ENCODE results near the gene ZNF784.

The ZNF784 gene

DNA sequence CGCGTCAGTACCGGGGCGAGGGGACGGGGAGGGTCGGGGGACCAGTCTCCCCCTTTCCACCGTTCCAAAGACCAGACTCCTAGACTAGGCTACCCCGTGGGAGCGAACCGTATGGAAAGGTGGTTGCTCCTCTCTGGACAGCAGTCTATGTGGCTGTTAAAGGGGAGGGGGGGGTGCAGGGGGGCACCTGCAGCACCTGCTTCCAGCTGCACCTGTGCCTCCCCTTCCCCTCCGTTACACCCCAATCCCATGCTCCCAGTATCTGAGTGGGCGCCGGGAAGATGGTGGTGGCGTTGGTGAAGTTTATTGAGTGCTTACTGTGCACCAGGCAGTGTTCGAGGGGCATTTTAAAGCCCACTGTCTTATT lies 23.7 kb downstream of the ZNF784 start:
- ATAC-seq (ENCODE audit: low read depth) (no peak), DNase-seq (ENCODE audit: low spot score) (no peak)
- TF ChIP-seq, protein P1, sequence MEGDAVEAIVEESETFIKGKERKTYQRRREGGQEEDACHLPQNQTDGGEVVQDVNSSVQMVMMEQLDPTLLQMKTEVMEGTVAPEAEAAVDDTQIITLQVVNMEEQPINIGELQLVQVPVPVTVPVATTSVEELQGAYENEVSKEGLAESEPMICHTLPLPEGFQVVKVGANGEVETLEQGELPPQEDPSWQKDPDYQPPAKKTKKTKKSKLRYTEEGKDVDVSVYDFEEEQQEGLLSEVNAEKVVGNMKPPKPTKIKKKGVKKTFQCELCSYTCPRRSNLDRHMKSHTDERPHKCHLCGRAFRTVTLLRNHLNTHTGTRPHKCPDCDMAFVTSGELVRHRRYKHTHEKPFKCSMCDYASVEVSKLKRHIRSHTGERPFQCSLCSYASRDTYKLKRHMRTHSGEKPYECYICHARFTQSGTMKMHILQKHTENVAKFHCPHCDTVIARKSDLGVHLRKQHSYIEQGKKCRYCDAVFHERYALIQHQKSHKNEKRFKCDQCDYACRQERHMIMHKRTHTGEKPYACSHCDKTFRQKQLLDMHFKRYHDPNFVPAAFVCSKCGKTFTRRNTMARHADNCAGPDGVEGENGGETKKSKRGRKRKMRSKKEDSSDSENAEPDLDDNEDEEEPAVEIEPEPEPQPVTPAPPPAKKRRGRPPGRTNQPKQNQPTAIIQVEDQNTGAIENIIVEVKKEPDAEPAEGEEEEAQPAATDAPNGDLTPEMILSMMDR (IDR thresholded peaks at IDR 0.05; ENCODE audit: poor library complexity, severe bottlenecking) = no peak
- Histone ChIP-seq H3K4me3 (ENCODE audit: severe bottlenecking) (peak overlapping the region; percentile 67), H3K9me3 (ENCODE audit: severe bottlenecking) (no peaks in the 10 kb centered on the region), H3K27me3 (ENCODE audit: insufficient read depth, poor library complexity, severe bottlenecking) (no peaks in the 10 kb centered on the region), H3K4me1 (ENCODE audit: insufficient read depth, poor library complexity, severe bottlenecking) (peaks cover 9% of the 10 kb centered on the region), H3K27ac (ENCODE audit: poor library complexity, severe bottlenecking) (peak overlapping the region; percentile 83), H3K36me3 (ENCODE audit: low read depth) (peaks cover 15% of the 10 kb centered on the region)

DNA sequence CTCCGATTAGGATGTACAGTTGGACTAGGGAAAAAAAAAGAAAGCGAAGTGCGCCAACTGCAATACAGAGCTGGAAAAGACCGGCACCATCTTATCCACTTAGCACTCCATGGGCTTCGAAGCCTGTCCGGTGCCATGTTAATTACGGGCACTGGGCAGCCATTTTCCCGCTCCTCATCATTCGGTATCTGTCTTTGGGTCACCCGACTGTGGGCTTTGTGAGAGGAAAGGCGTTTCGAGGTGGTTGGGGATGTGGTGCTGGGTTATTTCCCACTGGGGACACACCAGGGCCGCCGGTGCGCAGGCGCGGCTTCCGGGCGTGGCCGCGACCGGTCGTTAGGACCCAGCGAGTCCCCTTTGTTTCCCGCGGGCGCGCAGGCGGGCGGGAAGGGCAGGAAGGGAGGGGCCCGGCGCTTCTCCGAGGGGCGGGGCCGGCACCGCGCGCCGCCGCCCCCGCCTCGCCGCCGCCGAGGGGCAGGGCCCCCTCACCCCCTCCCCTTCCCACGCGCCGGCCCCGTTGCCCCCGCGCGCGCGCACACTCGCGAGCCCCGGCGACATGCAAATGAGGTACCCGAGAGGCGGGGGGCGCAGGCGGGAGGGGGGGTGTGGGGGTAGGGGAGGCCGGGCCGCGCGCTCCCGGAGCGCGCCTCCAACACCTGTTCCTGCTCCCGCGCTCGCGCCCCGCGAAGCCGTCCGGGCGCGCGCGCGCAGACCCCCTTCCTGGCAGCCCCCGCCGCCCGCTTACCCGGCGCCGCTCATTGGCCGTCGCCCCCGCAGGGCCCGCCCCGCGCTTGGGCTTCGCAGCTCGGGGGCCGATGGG lies 24.3 kb downstream of the ZNF784 start, which contains the start of gene ZNF524:
TSS of gene ZNF524 (plus strand) at position 447 of the 820 bp plus-strand sequence. CDS start 1,825 bp downstream, outside the sequence.
- ATAC-seq (ENCODE audit: low read depth) = peak; percentile 59
- no peaks in the 10 kb centered on the region for H3K9me3 ChIP-seq (ENCODE audit: severe bottlenecking)
- peak within 1 kb of the TSS; percentile 67 for H3K4me3 ChIP-seq (ENCODE audit: severe bottlenecking)
- H3K27ac ChIP-seq (ENCODE audit: poor library complexity, severe bottlenecking) = peak within 1 kb of the TSS; percentile 83
- peaks cover 21% of the 10 kb centered on the region for H3K36me3 ChIP-seq (ENCODE audit: low read depth)
- DNase-seq (ENCODE audit: low spot score) = no peak
- no peaks in the 10 kb centered on the region for H3K27me3 ChIP-seq (ENCODE audit: insufficient read depth, poor library complexity, severe bottlenecking)
- TF ChIP-seq, protein P1 (IDR thresholded peaks at IDR 0.05; ENCODE audit: poor library complexity, severe bottlenecking) = no peak
- peaks cover 9% of the 10 kb centered on the region for H3K4me1 ChIP-seq (ENCODE audit: insufficient read depth, poor library complexity, severe bottlenecking)

DNA sequence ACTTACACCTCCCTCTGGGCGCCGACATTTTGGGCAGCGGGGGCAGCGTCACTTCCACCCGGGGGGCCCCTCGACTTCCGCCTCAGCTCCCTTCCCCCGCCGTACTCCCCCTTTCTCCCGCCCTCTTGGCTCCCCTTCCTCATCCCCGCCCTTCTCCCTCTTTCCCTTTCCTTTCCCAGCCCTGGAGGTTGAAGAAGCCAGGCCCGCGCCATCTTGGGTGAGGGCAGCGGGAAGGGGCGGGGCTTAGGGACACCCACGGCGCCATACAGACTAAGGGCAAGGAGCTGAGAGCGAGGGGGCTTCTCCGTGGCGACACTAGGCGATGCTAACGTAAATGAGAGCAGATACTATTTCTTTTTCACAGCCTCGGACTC lies 24.9 kb downstream of the ZNF784 start, which contains the start of gene FIZ1:
TSS of gene FIZ1 (minus strand) at position 50 of the 374 bp plus-strand sequence. CDS start 1,652 bp downstream, outside the sequence.
- TF ChIP-seq, protein P1 (IDR thresholded peaks at IDR 0.05; ENCODE audit: poor library complexity, severe bottlenecking) = no peak
- Histone ChIP-seq H3K27ac (ENCODE audit: poor library complexity, severe bottlenecking) (peak within 1 kb of the TSS; percentile 83), H3K27me3 (ENCODE audit: insufficient read depth, poor library complexity, severe bottlenecking) (no peaks in the 10 kb centered on the region), H3K9me3 (ENCODE audit: severe bottlenecking) (no peaks in the 10 kb centered on the region), H3K4me1 (ENCODE audit: insufficient read depth, poor library complexity, severe bottlenecking) (peaks cover 9% of the 10 kb centered on the region), H3K4me3 (ENCODE audit: severe bottlenecking) (peak within 1 kb of the TSS; percentile 67), H3K36me3 (ENCODE audit: low read depth) (peaks cover 24% of the 10 kb centered on the region)
- DNase-seq (ENCODE audit: low spot score) (peak; percentile 95), ATAC-seq (ENCODE audit: low read depth) (peak; percentile 80)

DNA sequence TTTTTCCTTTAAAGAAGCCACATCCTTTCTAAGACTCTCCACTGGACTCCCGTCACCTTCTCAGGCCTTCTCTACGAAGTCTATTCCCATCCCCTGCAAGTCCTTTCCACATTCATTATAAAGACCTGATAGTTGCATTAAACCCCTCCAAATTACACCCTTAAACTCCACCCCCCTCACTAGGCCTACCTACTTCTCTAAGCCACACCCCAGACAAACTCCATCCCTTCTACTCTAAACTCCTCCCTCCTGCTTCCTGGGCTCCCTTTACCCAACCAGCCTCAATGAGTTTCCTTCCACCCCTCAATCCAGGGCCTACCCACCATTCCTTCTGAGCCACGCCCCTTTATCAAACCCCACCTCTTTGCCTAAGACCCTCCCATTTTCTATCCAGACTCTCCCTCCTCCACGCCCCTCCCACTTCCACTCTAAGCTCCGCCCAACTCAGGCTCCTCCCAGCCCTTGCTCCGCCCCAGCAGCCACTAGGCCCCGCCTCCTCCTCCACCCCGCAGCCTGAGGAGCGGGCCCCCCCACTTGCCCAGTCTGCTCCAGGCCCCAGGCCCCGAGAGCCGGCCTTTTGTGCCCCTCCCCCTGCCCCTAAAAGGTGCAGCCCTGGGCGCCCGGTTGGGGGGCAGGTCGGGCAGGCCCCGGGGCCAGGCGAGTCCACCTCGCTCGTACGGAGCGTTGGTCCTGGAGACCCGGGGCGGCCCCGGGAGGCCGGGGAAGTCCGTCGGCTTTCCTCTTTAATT lies 25.5 kb downstream of the ZNF784 start:
- peak; percentile 63 for ATAC-seq (ENCODE audit: low read depth)
- TF ChIP-seq, protein P1 (IDR thresholded peaks at IDR 0.05; ENCODE audit: poor library complexity, severe bottlenecking) = no peak
- Histone ChIP-seq H3K9me3 (ENCODE audit: severe bottlenecking) (no peaks in the 10 kb centered on the region), H3K4me1 (ENCODE audit: insufficient read depth, poor library complexity, severe bottlenecking) (peaks cover 9% of the 10 kb centered on the region), H3K27ac (ENCODE audit: poor library complexity, severe bottlenecking) (peak overlapping the region; percentile 83), H3K36me3 (ENCODE audit: low read depth) (peaks cover 24% of the 10 kb centered on the region), H3K4me3 (ENCODE audit: severe bottlenecking) (peak overlapping the region; percentile 67), H3K27me3 (ENCODE audit: insufficient read depth, poor library complexity, severe bottlenecking) (no peaks in the 10 kb centered on the region)
- DNase-seq (ENCODE audit: low spot score) = peak; percentile 88

All from RWPE2 (cell line).